Activated T-cell treated with anti-CD3 and anti-CD28 coated beads, Interleukin-2, amount 50 U/mL, for 24 hours (primary cell): ENCODE measurements around the gene STXBP5.
"Not testable (repeated sequence)": the region's sequence is repeated elsewhere in the genome, so short reads cannot be mapped to it uniquely, and the experiment has no call there.

Experiments
- DNase-seq: peaks from one replicate; pipeline ENCODE4 v3.0.0-alpha.2; 2020
- H3K27ac Mint-ChIP-seq: 2 replicates; pipeline ENCODE4 v1.8.0; 2020; ENCODE audit warnings: mild to moderate bottlenecking, mixed read lengths
- H3K27me3 Mint-ChIP-seq: 2 replicates; pipeline ENCODE4 v1.8.0; 2020; ENCODE audit warnings: mixed read lengths
- H3K36me3 Mint-ChIP-seq: 2 replicates; pipeline ENCODE4 v1.8.0; 2020; ENCODE audit warnings: low read depth, mixed read lengths
- H3K4me1 Mint-ChIP-seq: 2 replicates; pipeline ENCODE4 v1.8.0; 2020; ENCODE audit warnings: low read depth, mixed read lengths
- H3K4me3 Mint-ChIP-seq: 2 replicates; pipeline ENCODE4 v1.8.0; 2020; ENCODE audit warnings: mild to moderate bottlenecking, moderate library complexity, mixed read lengths
- H3K9me3 Mint-ChIP-seq: 2 replicates; pipeline ENCODE4 v1.8.0; 2020; ENCODE audit warnings: mixed read lengths

STXBP5 gene

GRCh38 chr6:147347882-147348575 is 143.8 kb downstream of the STXBP5 start:
- no peak overlapping the region for H3K27ac Mint-ChIP-seq
- H3K4me3 Mint-ChIP-seq = no peak overlapping the region

GRCh38 chr6:147361311-147361981 is 157.2 kb downstream of the STXBP5 start:
- no peaks in the 10 kb centered on the region for H3K4me1 Mint-ChIP-seq
- DNase-seq = no peak
- peaks cover 87% of the 10 kb centered on the region for H3K36me3 Mint-ChIP-seq
- H3K9me3 Mint-ChIP-seq = peaks cover 3% of the 10 kb centered on the region
- H3K4me3 Mint-ChIP-seq = no peak overlapping the region
- H3K27me3 Mint-ChIP-seq = no peaks in the 10 kb centered on the region
- H3K27ac Mint-ChIP-seq = no peak overlapping the region

More at GRCh38 chr6:147347882-147348575, 143.8 kb downstream of the STXBP5 start:
- Mint-ChIP-seq H3K9me3 (no peaks in the 10 kb centered on the region), H3K27me3 (no peaks in the 10 kb centered on the region), H3K4me1 (no peaks in the 10 kb centered on the region), H3K36me3 (peaks cover 39% of the 10 kb centered on the region)
- no peak for DNase-seq

GRCh38 chr6:147366290-147366689 is 162.1 kb downstream of the STXBP5 start:
- Mint-ChIP-seq H3K27me3 (no peaks in the 10 kb centered on the region), H3K36me3 (peaks cover 62% of the 10 kb centered on the region), H3K9me3 (no peaks in the 10 kb centered on the region), H3K27ac (no peak overlapping the region), H3K4me3 (no peak overlapping the region), H3K4me1 (no peaks in the 10 kb centered on the region)
- no peak for DNase-seq

GRCh38 chr6:147371325-147371724 is 167.1 kb downstream of the STXBP5 start:
- Mint-ChIP-seq H3K4me1 (no peaks in the 10 kb centered on the region), H3K27me3 (no peaks in the 10 kb centered on the region), H3K27ac (no peak overlapping the region), H3K9me3 (no peaks in the 10 kb centered on the region), H3K4me3 (no peak overlapping the region), H3K36me3 (peaks cover 45% of the 10 kb centered on the region)
- no peak for DNase-seq

- H3K27ac Mint-ChIP-seq = no peak overlapping the region
- H3K27me3 Mint-ChIP-seq = no peaks in the 10 kb centered on the region
- no peaks in the 10 kb centered on the region for H3K4me1 Mint-ChIP-seq
- no peak overlapping the region for H3K4me3 Mint-ChIP-seq
- no peak for DNase-seq
- peaks cover 43% of the 10 kb centered on the region for H3K36me3 Mint-ChIP-seq
- H3K9me3 Mint-ChIP-seq = no peaks in the 10 kb centered on the region
Measured at GRCh38 chr6:147372806-147373205, 168.6 kb downstream of the STXBP5 start.

GRCh38 chr6:147378819-147379218 is 174.6 kb downstream of the STXBP5 start:
- H3K27ac Mint-ChIP-seq = no peak overlapping the region
- DNase-seq = no peak
- peaks cover 5% of the 10 kb centered on the region for H3K9me3 Mint-ChIP-seq
- H3K4me1 Mint-ChIP-seq = peaks cover 2% of the 10 kb centered on the region
- H3K4me3 Mint-ChIP-seq = no peak overlapping the region
- no peaks in the 10 kb centered on the region for H3K27me3 Mint-ChIP-seq
- peaks cover 77% of the 10 kb centered on the region for H3K36me3 Mint-ChIP-seq

GRCh38 chr6:147380841-147381240 is 176.6 kb downstream of the STXBP5 start:
- DNase-seq, H3K27me3 Mint-ChIP-seq, H3K4me3 Mint-ChIP-seq, H3K27ac Mint-ChIP-seq, H3K9me3 Mint-ChIP-seq: not testable (repeated sequence)
- H3K4me1 Mint-ChIP-seq = peaks cover 15% of the 10 kb centered on the region
- H3K36me3 Mint-ChIP-seq = peaks cover 79% of the 10 kb centered on the region

- Mint-ChIP-seq H3K27me3 (no peaks in the 10 kb centered on the region), H3K9me3 (peaks cover 5% of the 10 kb centered on the region), H3K4me1 (peaks cover 17% of the 10 kb centered on the region), H3K36me3 (peaks cover 73% of the 10 kb centered on the region), H3K4me3 (no peak overlapping the region), H3K27ac (no peak overlapping the region)
- DNase-seq = no peak
Measured at GRCh38 chr6:147381712-147382111, 177.5 kb downstream of the STXBP5 start.

GRCh38 chr6:147382945-147383554 is 178.8 kb downstream of the STXBP5 start:
- H3K9me3 Mint-ChIP-seq = peaks cover 5% of the 10 kb centered on the region
- no peaks in the 10 kb centered on the region for H3K27me3 Mint-ChIP-seq
- no peak overlapping the region for H3K27ac Mint-ChIP-seq
- peaks cover 17% of the 10 kb centered on the region for H3K4me1 Mint-ChIP-seq
- H3K36me3 Mint-ChIP-seq = peaks cover 68% of the 10 kb centered on the region
- H3K4me3 Mint-ChIP-seq = no peak overlapping the region
- DNase-seq = no peak

- no peak overlapping the region for H3K4me3 Mint-ChIP-seq
- peak overlapping the region; percentile 23 for H3K27ac Mint-ChIP-seq
- peaks cover 62% of the 10 kb centered on the region for H3K36me3 Mint-ChIP-seq
- peaks cover 17% of the 10 kb centered on the region for H3K4me1 Mint-ChIP-seq
- peaks cover 2% of the 10 kb centered on the region for H3K9me3 Mint-ChIP-seq
- H3K27me3 Mint-ChIP-seq = no peaks in the 10 kb centered on the region
- DNase-seq = no peak
Measured at GRCh38 chr6:147384029-147384428, 179.8 kb downstream of the STXBP5 start.

- no peak for DNase-seq
- Mint-ChIP-seq H3K4me1 (peaks cover 17% of the 10 kb centered on the region), H3K27ac (peak overlapping the region; percentile 72), H3K4me3 (no peak overlapping the region), H3K27me3 (no peaks in the 10 kb centered on the region), H3K9me3 (no peaks in the 10 kb centered on the region), H3K36me3 (peaks cover 53% of the 10 kb centered on the region)
Measured at GRCh38 chr6:147384737-147385710, 180.8 kb downstream of the STXBP5 start.

- no peak for DNase-seq
- Mint-ChIP-seq H3K36me3 (peaks cover 16% of the 10 kb centered on the region), H3K27ac (no peak overlapping the region), H3K9me3 (no peaks in the 10 kb centered on the region), H3K27me3 (no peaks in the 10 kb centered on the region), H3K4me1 (peaks cover 23% of the 10 kb centered on the region), H3K4me3 (no peak overlapping the region)
Measured at GRCh38 chr6:147389463-147389862, 185.2 kb downstream of the STXBP5 start.

GRCh38 chr6:147390909-147391536 is 186.8 kb downstream of the STXBP5 start:
- no peaks in the 10 kb centered on the region for H3K27me3 Mint-ChIP-seq
- H3K4me3 Mint-ChIP-seq = no peak overlapping the region
- no peaks in the 10 kb centered on the region for H3K9me3 Mint-ChIP-seq
- H3K27ac Mint-ChIP-seq = no peak overlapping the region
- DNase-seq = no peak
- peaks cover 13% of the 10 kb centered on the region for H3K4me1 Mint-ChIP-seq
- H3K36me3 Mint-ChIP-seq = peaks cover 4% of the 10 kb centered on the region
